SK-N-SH (cell line): Measurements from ENCODE around the gene SYNDIG1L. TPM values are rescaled to one million over a fixed set of nuclear protein-coding genes. Genes with fewer than 3 reads are reported as not detected.

Experiments used
- CTCF ChIA-PET: fragments of 300-600, 350-600 bp; formaldehyde crosslinking; extraction: SDS; loops from one replicate; lab custom pipeline; 2021; lab: Yijun Ruan, JAX
- POLR2A ChIA-PET: fragments of 350-600 bp; sonication (Branson Sonifier 250); formaldehyde crosslinking; extraction: SDS; loops from one replicate; lab custom pipeline; 2020; ENCODE audit warnings: antibody characterized with exemption, inconsistent platforms; lab: Yijun Ruan, JAX
- DNase-seq: peaks from one replicate; pipeline ENCODE4 v3.0.0; 2012
- H2AFZ ChIP-seq: fragments of 200-600 bp; sonication (generic); 2 replicates; pipeline ENCODE4 v1.8.1; 2016; ENCODE audit warnings: antibody characterized with exemption, mild to moderate bottlenecking, low read depth
- H3F3A ChIP-seq: fragments of 200-600 bp; sonication (generic); replicated peaks from 2 replicates; pipeline ENCODE3; 2016; ENCODE audit warnings: antibody characterized with exemption, mild to moderate bottlenecking; ENCODE audit not compliant: insufficient read depth
- H3K27ac ChIP-seq, 2 experiments: fragments of 200-500 bp in 1 of 2; fragments of 200-600 bp in 1 of 2; sonication (Bioruptor generic) in 1 of 2; sonication (generic), shearing (Covaris generic) in 1 of 2; 2 replicates each; pipeline versions ENCODE4 v1.5.1 to v1.6.1; 2014 to 2016; ENCODE audit warnings: low read depth in 2 of 2, inconsistent platforms in 1 of 2, low read length in 1 of 2, mild to moderate bottlenecking in 1 of 2, mixed read lengths in 1 of 2
- H3K27me3 ChIP-seq: fragments of 200-600 bp; sonication (generic), shearing (Covaris generic); 2 replicates; pipeline ENCODE4 v1.6.1; 2016; ENCODE audit warnings: mixed run types; ENCODE audit not compliant: insufficient read depth
- H3K36me3 ChIP-seq, 2 experiments: fragments of 200-500 bp in 1 of 2; fragments of 200-600 bp in 1 of 2; sonication (Bioruptor generic) in 1 of 2; sonication (generic) in 1 of 2; replicated peaks in 1 of 2; 2 replicates each; pipeline versions ENCODE3 to v1.5.1; 2014 to 2016; ENCODE audit warnings: low read length in 1 of 2, mild to moderate bottlenecking in 1 of 2; ENCODE audit not compliant: insufficient read depth in 2 of 2, control insufficient read depth in 1 of 2
- H3K4me1 ChIP-seq, 2 experiments: fragments of 200-500 bp in 1 of 2; fragments of 200-600 bp in 1 of 2; sonication (Bioruptor generic) in 1 of 2; sonication (generic), shearing (Covaris generic) in 1 of 2; 2 replicates each; pipeline versions ENCODE4 v1.5.1 to v1.6.1; 2014 to 2016; ENCODE audit warnings: low read depth in 1 of 2, low read length in 1 of 2, mixed run types in 1 of 2; ENCODE audit not compliant: insufficient read depth in 2 of 2, control insufficient read depth in 1 of 2
- H3K4me2 ChIP-seq: fragments of 200-600 bp; sonication (generic), shearing (Covaris generic); 2 replicates; pipeline ENCODE4 v1.6.1; 2017; ENCODE audit warnings: mixed run types
- H3K4me3 ChIP-seq, 2 experiments: fragments of 200-500 bp in 1 of 2; fragments of 200-600 bp in 1 of 2; sonication (Bioruptor generic) in 1 of 2; sonication (generic), shearing (Covaris generic) in 1 of 2; 2 replicates each; pipeline versions ENCODE4 v1.5.1 to v1.8.1; 2014 to 2016; ENCODE audit warnings: low read depth in 2 of 2, inconsistent platforms in 1 of 2, low read length in 1 of 2, mild to moderate bottlenecking in 1 of 2, mixed read lengths in 1 of 2, moderate library complexity in 1 of 2
- H3K79me2 ChIP-seq: fragments of 200-600 bp; sonication (generic); 2 replicates; pipeline ENCODE4 v1.8.1; 2017; ENCODE audit warnings: mild to moderate bottlenecking; ENCODE audit not compliant: insufficient read depth
- H3K9ac ChIP-seq: fragments of 200-600 bp; sonication (generic); 2 replicates; pipeline ENCODE4 v1.6.1; 2017; ENCODE audit warnings: mixed run types
- H3K9me2 ChIP-seq: fragments of 200-600 bp; sonication (generic); 2 replicates; pipeline ENCODE4 v1.6.1; 2017; ENCODE audit warnings: mixed run types
- H3K9me3 ChIP-seq: fragments of 200-600 bp; sonication (generic); 2 replicates; pipeline ENCODE4 v1.6.1; 2017; ENCODE audit warnings: mixed run types, mild to moderate bottlenecking, moderate library complexity
- H4K20me1 ChIP-seq: fragments of 200-600 bp; sonication (generic); 2 replicates; pipeline ENCODE4 v1.6.1; 2017; ENCODE audit warnings: mild to moderate bottlenecking, mixed run types; ENCODE audit not compliant: insufficient read depth
- ELF1 ChIP-seq: IDR thresholded peaks from 2 replicates; pipeline ENCODE4 v1.4.0; 2012
- EZH2phosphoT487 ChIP-seq: fragments of 200-600 bp; sonication (generic); IDR thresholded peaks from 2 replicates; pipeline ENCODE4 v1.6.1; 2017; ENCODE audit warnings: low read depth, mixed run types, mild to moderate bottlenecking, antibody characterized with exemption, moderate library complexity, borderline replicate concordance
- FOXJ3 ChIP-seq: sonication (generic); formaldehyde crosslinking; IDR thresholded peaks from 2 replicates; pipeline ENCODE4 v1.5.1; 2020; ENCODE audit warnings: mild to moderate bottlenecking, missing genetic modification reagents
- FOXM1 ChIP-seq: IDR thresholded peaks from 2 replicates; pipeline ENCODE4 v1.4.0; 2012; ENCODE audit warnings: low read depth, mild to moderate bottlenecking
- MEF2A ChIP-seq: IDR thresholded peaks from 2 replicates; pipeline ENCODE4 v1.4.0; 2012; ENCODE audit warnings: low read depth, borderline replicate concordance
- NRF1 ChIP-seq: IDR thresholded peaks from 2 replicates; pipeline ENCODE4 v1.6.1; 2012; ENCODE audit warnings: low read depth, mild to moderate bottlenecking, low read length
- RXRA ChIP-seq: IDR thresholded peaks from 2 replicates; pipeline ENCODE4 v1.4.0; 2012; ENCODE audit warnings: low read depth, mild to moderate bottlenecking, borderline replicate concordance
- SMC3 ChIP-seq: IDR thresholded peaks from 2 replicates; pipeline ENCODE4 v1.6.1; 2012; ENCODE audit warnings: low read depth, low read length, improper control_type of control experiment
- TAF1 ChIP-seq: IDR thresholded peaks from 2 replicates; pipeline ENCODE4 v1.6.1; 2012; ENCODE audit warnings: low read depth, mild to moderate bottlenecking, low read length, moderate library complexity, borderline replicate concordance
- TCF12 ChIP-seq: IDR thresholded peaks from 2 replicates; pipeline ENCODE4 v1.4.0; 2012
- TEAD4 ChIP-seq: IDR thresholded peaks from 2 replicates; pipeline ENCODE4 v1.4.0; 2012; ENCODE audit warnings: mild to moderate bottlenecking, borderline replicate concordance; ENCODE audit not compliant: insufficient read depth
- YY1 ChIP-seq: IDR thresholded peaks from 2 replicates; pipeline ENCODE4 v1.4.0; 2012; ENCODE audit warnings: low read depth, mild to moderate bottlenecking
- WGBS: methylation state at CpG from one replicate; pipeline ENCODE4 v1.1.6; 2017; ENCODE audit warnings: low lambda C conversion rate; 5-methylcytosine and 5-hydroxymethylcytosine counted together
- polyA plus RNA-seq, 3 experiments: library from polyadenylated mRNA; depleted of rRNA; stranded (reverse); fragments of >200 nt; gene quantifications; 2 replicates each; pipeline ENCODE4 v1.2.3, GENCODE V29; 2012
- TF ChIP-seq, protein P1 (sequence below): fragments of 150-350 bp; IDR thresholded peaks from 2 replicates; pipeline ENCODE4 v1.6.1; 2017; ENCODE audit warnings: antibody characterized with exemption, low read length, low read depth, borderline replicate concordance
- TF ChIP-seq, protein P2 (sequence below): IDR thresholded peaks from 2 replicates; pipeline ENCODE4; 2012
- TF ChIP-seq, protein P3 (sequence below): fragments of 200-600 bp; sonication (generic); IDR thresholded peaks from 2 replicates; pipeline ENCODE4 v1.6.1; 2017; ENCODE audit warnings: antibody characterized with exemption, mild to moderate bottlenecking, moderate library complexity
- TF ChIP-seq, protein P4 (sequence below): fragments of 150-350 bp; IDR thresholded peaks from 2 replicates; pipeline ENCODE4 v1.6.1; 2016; ENCODE audit warnings: mild to moderate bottlenecking, low read depth, low read length
- TF ChIP-seq, protein P5 (sequence below): IDR thresholded peaks from 2 replicates; pipeline ENCODE4 v1.4.0; 2012; ENCODE audit warnings: low read depth

Gene SYNDIG1L
- polyA plus RNA-seq, 1 of the 3 experiments (the other 2 are of a cell fraction): not detected

DNA sequence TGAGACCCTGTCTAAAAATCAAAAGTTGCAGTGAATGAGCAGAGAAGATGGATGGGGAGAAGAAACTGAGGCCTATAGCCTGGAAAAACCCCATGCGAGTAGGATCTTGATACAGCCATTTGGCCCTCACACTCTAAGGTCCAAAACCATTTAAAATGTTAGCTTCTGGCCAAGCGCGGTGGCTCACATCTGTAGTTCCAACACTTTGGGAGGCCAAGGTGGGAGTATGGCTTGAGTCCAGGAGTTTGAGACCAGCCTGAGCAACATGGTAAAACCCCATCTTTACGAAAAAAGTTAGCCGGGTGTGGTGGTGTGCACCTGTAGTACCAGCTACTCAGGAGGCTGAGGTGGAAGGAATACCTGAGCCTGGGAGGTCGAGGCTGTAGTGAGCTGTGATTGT lies 58.0 kb downstream of the SYNDIG1L start:
- Histone ChIP-seq H3K36me3 (no peaks in the 10 kb centered on the region), H3K4me1 (no peaks in the 10 kb centered on the region), H3K9ac (no peak overlapping the region), H3K4me2 (no peak overlapping the region), H3K27ac (no peak overlapping the region), H3K9me2 (no peaks in the 10 kb centered on the region), H3K79me2 (no peaks in the 10 kb centered on the region), H3F3A (no peaks in the 10 kb centered on the region), H4K20me1 (no peaks in the 10 kb centered on the region), H3K4me3 (no peak overlapping the region), H3K9me3 (no peaks in the 10 kb centered on the region), H2AFZ (no peak overlapping the region), H3K27me3 (no peaks in the 10 kb centered on the region; the same call in 1 of the 2 replicates)
- DNase-seq: no peak
- TF ChIP-seq, protein P1, sequence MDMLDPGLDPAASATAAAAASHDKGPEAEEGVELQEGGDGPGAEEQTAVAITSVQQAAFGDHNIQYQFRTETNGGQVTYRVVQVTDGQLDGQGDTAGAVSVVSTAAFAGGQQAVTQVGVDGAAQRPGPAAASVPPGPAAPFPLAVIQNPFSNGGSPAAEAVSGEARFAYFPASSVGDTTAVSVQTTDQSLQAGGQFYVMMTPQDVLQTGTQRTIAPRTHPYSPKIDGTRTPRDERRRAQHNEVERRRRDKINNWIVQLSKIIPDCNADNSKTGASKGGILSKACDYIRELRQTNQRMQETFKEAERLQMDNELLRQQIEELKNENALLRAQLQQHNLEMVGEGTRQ: no peak
- TF ChIP-seq, protein P2, sequence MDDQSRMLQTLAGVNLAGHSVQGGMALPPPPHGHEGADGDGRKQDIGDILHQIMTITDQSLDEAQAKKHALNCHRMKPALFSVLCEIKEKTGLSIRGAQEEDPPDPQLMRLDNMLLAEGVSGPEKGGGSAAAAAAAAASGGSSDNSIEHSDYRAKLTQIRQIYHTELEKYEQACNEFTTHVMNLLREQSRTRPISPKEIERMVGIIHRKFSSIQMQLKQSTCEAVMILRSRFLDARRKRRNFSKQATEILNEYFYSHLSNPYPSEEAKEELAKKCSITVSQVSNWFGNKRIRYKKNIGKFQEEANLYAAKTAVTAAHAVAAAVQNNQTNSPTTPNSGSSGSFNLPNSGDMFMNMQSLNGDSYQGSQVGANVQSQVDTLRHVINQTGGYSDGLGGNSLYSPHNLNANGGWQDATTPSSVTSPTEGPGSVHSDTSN: no peak
- TF ChIP-seq ELF1: no peak
- no peak for TF ChIP-seq EZH2phosphoT487
- no peak for TF ChIP-seq TAF1
- no peak for TF ChIP-seq FOXM1
- no peak for TF ChIP-seq SMC3
- no peak for TF ChIP-seq RXRA
- no peak for TF ChIP-seq NRF1
- TF ChIP-seq, protein P3, sequence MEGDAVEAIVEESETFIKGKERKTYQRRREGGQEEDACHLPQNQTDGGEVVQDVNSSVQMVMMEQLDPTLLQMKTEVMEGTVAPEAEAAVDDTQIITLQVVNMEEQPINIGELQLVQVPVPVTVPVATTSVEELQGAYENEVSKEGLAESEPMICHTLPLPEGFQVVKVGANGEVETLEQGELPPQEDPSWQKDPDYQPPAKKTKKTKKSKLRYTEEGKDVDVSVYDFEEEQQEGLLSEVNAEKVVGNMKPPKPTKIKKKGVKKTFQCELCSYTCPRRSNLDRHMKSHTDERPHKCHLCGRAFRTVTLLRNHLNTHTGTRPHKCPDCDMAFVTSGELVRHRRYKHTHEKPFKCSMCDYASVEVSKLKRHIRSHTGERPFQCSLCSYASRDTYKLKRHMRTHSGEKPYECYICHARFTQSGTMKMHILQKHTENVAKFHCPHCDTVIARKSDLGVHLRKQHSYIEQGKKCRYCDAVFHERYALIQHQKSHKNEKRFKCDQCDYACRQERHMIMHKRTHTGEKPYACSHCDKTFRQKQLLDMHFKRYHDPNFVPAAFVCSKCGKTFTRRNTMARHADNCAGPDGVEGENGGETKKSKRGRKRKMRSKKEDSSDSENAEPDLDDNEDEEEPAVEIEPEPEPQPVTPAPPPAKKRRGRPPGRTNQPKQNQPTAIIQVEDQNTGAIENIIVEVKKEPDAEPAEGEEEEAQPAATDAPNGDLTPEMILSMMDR: no peak
- no peak for TF ChIP-seq FOXJ3 (CRISPR knock-in tag)
- TF ChIP-seq, protein P4, sequence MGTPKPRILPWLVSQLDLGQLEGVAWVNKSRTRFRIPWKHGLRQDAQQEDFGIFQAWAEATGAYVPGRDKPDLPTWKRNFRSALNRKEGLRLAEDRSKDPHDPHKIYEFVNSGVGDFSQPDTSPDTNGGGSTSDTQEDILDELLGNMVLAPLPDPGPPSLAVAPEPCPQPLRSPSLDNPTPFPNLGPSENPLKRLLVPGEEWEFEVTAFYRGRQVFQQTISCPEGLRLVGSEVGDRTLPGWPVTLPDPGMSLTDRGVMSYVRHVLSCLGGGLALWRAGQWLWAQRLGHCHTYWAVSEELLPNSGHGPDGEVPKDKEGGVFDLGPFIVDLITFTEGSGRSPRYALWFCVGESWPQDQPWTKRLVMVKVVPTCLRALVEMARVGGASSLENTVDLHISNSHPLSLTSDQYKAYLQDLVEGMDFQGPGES: no peak
- TF ChIP-seq, protein P5, sequence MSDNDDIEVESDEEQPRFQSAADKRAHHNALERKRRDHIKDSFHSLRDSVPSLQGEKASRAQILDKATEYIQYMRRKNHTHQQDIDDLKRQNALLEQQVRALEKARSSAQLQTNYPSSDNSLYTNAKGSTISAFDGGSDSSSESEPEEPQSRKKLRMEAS: no peak
- no peak for TF ChIP-seq TEAD4
- no peak for TF ChIP-seq TCF12
- no peak for TF ChIP-seq YY1
- no peak for TF ChIP-seq MEF2A
- CTCF ChIA-PET: interaction anchor here (18.0 kb wide), 1 partner anchor 110 kb away, joined by 249 read pairs; no protein-coding TSS in a partner anchor
- POLR2A ChIA-PET: no interaction called here
- 79% methylated on average over 6 of the region's 6 CpGs for WGBS
